ENCODE results near the gene SLC35C1.

DNA sequence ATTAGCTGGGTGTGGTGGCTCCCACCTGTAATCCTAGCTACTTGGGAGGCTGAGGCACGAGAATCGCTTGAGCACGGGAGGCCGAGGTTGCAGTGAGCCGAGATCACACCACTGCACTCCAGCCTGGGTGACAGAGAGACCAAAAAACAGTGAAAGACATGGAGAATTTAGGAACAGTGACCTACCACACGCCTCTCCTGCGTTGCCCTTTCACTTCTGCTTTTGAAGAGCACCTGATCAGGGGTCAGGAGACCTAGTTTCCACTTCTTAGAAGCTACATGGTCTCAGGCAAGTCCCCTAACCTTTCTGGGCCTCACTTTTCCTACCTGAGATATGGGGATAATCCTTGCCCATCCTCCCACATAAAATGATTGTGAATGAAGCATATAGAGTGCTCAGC, 12.2 kb downstream of the SLC35C1 start:
- no peak for TF ChIP-seq EZH2 (IDR thresholded peaks at IDR 0.05; ENCODE audit: borderline replicate concordance, low read length)
- TF ChIP-seq, protein P1, sequence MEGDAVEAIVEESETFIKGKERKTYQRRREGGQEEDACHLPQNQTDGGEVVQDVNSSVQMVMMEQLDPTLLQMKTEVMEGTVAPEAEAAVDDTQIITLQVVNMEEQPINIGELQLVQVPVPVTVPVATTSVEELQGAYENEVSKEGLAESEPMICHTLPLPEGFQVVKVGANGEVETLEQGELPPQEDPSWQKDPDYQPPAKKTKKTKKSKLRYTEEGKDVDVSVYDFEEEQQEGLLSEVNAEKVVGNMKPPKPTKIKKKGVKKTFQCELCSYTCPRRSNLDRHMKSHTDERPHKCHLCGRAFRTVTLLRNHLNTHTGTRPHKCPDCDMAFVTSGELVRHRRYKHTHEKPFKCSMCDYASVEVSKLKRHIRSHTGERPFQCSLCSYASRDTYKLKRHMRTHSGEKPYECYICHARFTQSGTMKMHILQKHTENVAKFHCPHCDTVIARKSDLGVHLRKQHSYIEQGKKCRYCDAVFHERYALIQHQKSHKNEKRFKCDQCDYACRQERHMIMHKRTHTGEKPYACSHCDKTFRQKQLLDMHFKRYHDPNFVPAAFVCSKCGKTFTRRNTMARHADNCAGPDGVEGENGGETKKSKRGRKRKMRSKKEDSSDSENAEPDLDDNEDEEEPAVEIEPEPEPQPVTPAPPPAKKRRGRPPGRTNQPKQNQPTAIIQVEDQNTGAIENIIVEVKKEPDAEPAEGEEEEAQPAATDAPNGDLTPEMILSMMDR (conservative IDR thresholded peaks at IDR 0.05 in 1 of 2, IDR thresholded peaks at IDR 0.05 in 1 of 2; ENCODE audit: extremely low read depth in 1 of 2, insufficient read depth in 1 of 2, low read depth in 1 of 2, low read length in 2 of 2): no peak
